HG03378 (cell line): ENCODE results near the gene ZDHHC14.
"Not testable (repeated sequence)": the region's sequence is repeated elsewhere in the genome, so short reads cannot be mapped to it uniquely, and the experiment has no call there.

ENCODE experiments used
- ATAC-seq: cut with Tn5 transposase; IDR thresholded peaks from one replicate; pipeline ENCODE4 v1.9.1; 2021; ENCODE audit warnings: mild to moderate bottlenecking, moderate library complexity; ENCODE audit not compliant: unreplicated experiment

Gene ZDHHC14

DNA sequence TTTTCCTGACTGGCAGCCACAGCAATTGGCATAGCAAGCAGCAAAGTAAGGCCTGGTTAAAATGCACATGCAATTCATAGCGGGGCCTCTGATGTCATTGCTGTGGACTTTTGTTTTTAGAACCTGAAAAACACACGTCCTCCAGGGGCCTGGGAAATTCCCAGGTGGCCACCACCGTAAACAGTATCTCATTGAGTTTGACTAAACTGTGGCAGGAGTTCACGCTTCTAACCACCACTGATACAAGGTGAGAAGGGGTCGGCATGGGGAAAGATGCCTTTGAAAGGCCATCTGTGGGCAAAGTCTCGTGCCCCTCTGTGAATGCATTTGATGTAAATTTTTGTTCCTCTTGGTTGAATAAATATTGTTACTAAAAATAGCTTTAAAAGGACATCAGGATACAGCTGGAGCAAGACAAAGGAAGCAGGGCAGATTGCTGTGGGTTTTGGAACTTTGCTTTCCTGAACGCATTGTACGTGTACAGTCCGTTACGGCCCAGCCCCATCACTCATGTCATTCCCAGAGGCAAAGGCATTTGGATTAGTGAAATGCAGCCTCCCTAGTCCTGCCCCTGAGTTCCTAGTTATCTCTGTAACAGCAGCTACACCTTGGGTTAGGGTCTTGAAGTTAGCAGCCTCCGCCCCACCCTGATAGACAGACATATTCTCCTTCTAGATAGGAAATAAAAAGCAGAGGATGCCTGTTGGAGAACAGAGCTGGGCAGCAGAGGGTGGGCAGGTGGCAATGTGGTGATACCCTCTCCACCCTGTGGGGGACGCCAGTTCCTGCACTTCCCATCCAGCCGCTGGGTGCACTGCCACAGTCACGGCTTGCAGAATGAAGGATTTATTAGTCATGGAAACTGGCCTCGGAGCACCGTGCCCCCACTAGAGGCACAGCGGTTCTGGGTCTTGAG, 80.3 kb downstream of the ZDHHC14 start:
- peak; percentile 53 for ATAC-seq

DNA sequence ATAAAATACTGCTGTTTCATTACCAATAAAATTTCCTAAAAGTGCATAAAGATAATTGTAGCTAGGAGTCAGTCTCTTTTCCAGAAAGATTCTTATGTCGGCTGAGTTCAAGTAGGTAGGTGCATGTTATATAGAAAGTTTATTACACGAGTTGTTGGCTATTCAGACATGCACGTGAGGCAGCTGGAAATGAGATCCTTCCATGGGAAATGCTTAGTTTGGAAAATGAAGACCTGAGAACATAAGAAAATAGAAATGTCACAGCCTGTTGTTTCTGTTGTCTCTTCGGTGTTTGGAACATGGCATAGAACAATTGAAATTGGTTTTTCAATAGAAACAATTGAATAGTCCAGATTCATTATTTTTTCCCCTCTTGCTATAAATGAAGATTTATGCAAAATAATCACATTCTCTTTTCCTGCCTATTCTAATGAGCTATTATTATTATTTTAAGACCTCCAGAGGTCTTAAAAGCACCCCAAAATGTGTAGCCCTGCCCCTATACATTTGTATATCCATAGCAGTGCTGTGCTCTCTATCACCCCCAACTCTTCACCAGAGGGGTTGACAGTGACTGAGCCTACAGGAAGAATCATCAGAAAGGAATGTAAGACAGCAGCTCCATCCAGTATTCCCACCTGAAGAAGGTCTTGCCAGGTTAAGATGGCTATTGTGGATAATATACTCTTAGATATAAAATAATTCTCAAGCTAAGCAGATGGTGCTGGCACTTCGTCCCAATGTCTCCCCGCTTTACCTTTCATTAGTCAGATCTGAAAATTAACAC, 82.2 kb downstream of the ZDHHC14 start:
- no peak for ATAC-seq

- ATAC-seq, result not testable (repeated sequence)
These were observed 82.7 kb downstream of the ZDHHC14 start for GRCh38 chr6:157463743-157464135.

DNA sequence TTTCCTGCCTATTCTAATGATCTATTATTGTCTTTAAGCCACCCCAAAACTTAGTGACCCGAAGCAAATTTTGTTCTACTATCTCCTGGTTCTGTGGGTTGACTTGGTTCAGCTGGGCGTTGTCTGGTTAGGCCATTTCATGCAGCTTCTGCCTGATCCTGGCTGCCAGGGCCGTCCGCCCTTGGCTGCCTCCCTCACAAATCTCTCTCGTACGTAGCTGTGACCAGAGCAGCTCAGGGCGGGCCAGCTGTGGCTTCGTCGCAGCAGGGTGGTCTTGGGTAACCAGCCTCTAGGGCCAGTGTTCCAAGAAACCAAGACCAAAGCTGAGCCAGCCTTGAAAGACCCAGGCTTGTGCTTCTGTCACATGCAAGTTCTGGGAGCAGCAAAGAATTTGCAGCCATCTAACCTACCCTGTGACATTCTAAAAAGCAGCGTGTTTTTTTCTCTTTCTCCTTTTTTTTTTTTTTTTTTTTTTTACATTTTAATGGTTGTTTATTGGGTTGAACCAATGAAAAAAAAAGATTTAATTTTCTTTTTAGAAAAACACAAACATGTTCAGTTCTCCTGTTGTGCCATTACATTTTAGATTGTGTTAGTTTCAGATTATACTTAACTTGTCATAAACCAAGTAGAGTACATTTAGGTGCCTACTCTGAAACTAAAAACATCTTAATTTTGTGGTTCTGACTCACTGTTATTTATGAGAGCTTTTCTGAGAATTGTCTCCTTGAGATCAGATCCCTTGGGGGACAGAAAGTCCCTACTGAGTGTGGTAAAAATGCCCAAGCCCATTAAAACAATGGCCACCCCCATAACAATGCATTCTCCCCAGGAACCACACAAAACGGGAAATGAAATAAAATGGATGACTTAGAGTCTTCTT, 83.9 kb downstream of the ZDHHC14 start:
- peak; percentile 70 for ATAC-seq

- ATAC-seq, result no peak
These were observed 85.3 kb downstream of the ZDHHC14 start for GRCh38 chr6:157466342-157466648.

DNA sequence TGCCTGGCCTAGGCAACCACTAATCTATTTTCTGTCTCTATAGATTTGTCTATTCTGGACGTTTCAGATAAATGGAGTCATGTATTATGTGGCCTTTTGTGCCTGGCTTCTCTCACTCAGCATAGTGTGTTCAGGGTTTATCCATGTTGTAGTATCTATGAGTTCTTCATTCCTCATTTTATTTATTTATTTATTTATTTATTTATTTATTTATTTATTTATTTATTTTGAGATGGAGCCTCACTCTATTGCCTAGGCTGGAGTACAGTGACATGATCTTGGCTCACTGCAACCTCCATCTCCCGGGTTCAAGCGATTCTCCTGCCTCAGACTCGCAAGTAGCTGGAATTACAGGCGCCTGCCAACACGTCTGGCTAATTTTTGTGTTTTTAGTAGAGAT, 86.3 kb downstream of the ZDHHC14 start:
- ATAC-seq, result not testable (repeated sequence)

- ATAC-seq, result no peak
These were observed 87.1 kb downstream of the ZDHHC14 start for GRCh38 chr6:157468054-157468453.

DNA sequence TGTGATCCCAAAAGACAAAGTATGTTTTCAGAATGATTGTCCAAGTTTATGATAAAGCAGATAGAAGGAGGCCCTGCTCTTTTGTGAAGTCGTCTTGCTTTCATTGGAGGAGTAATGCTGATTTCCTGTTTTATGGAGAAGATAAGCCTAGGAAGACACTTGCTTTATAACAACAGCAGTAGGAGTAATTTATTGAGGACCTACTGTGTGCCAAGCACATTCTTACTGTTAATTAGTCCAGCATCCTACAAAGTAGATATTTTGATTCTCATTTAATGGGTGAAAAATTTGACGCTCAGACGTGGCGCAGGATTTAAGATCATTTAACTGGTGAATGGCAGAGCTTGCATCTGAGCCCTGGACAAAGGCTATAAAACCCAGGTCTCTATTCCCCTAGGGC, 87.6 kb downstream of the ZDHHC14 start:
- ATAC-seq, result no peak

- ATAC-seq, result no peak
These were observed 88.4 kb downstream of the ZDHHC14 start for GRCh38 chr6:157469378-157469777.

GRCh38 chr6:157471077-157471686, 90.2 kb downstream of the ZDHHC14 start:
- no peak for ATAC-seq

- no peak for ATAC-seq
These were observed 91.1 kb downstream of the ZDHHC14 start for GRCh38 chr6:157471895-157472686.

DNA sequence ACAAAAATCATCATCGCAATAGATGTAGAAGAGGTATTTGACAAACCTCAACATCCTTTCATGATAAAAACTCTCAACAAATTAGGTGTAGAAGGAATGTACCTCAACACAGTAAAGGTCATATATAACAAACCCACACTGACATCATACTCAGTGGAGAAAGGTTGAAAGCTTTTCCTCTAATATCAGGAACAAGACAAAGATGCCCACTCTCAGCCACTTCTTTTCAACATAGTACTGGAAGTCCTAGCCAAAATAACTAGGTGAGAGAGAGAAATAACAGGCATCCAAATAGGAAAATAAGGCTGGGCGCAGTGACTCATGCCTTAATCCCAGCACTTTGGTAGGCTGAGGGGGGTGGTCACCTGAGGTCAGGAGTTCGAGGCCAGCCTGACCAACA, 95.8 kb downstream of the ZDHHC14 start:
- ATAC-seq, result no peak

DNA sequence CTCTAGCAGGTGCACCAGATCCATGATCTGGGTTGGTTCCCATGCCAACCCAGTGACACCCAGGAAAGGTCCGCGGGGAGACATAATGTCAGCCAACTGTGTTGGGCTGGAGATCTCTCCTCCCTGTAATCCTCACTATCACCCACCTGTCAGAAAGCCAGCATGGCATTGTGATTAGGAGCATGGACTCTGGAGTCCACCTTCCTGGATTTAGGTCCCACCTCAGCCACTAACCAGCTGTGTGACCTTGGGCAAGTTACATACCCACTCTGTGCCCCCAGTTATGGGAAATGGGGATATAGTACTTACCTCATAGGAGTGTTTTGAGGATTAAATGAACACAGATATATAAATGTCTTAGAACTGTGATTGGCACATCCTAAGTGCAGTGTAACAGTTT, 97.9 kb downstream of the ZDHHC14 start:
- no peak for ATAC-seq

DNA sequence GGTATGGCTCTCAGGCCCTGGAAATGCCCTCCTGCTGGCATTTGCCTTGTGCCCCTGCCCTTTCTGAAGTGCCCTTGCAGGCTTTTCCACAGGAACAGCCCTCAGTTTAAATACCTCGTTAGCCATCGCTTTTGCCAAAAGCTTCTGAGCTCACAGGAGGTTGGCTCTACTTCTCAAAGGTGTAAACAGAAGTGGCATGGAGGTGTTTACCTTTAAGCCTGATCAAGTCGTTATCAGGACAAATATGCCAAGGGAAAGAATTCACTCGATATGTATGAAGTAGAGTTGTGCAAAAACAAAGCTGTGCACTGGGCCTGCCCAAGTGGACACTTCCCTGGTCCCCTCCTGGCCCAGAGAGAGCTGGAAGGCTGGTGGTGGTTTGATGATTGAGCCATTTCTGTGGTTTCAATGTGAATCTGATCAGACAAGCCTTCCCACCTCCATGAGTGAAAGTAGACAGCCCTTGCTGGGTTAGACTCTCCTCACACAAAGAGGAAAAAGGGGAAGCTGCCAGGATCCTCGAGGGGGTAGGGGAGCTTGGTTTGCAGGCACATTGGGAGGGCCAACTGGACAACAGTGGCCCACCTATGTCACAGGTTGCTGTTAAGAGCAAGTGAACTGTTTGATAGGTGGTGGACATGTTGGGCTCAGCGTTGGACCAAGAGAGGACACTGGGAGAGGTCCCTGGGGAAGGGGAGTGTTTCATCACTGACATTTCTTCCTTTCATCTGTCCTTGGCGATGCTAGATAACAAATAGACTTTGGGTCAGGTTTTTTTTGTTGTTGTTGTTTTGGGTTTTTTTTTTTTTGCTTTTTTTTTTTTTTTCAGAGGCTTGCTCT, 98.7 kb downstream of the ZDHHC14 start:
- no peak for ATAC-seq

- ATAC-seq, result no peak
These were observed 100.3 kb downstream of the ZDHHC14 start for GRCh38 chr6:157481189-157481864.

DNA sequence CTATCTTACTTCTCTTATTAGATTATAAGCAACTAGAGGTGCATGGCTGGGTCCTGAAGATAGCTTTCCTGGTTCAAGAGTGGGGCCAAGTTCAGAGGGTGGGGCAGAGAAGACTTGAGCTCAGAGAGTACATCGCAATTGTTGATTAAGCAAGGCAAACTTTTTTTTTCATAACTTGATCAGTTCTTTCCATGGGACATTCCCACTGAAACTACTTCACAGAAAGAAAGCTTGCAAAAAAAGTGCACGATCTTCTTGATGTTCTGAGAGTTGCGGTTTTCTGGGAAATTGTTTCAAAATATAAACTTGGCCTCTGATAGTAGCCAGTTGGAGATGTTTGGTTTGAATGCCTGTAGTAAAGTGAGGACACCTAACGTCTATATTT, 100.9 kb downstream of the ZDHHC14 start:
- no peak for ATAC-seq

DNA sequence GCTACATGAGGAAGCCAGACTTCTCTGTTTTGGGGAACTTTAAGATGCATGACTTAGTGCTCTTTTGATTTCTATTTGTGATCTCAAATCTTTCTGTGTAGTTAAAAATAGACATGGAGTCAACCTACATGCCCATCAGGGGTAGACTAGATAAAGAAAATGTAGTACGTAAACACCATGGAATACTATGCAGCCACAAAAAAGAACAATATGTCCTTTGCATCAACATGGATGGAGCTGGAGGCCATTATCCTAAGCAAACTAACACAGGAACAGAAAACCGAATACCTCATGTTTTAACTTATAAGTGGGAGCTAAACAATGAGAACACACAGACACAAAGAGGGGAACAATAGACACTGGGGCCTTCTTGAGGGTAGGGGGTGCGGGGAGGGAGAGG, 102.8 kb downstream of the ZDHHC14 start:
- ATAC-seq, result no peak

DNA sequence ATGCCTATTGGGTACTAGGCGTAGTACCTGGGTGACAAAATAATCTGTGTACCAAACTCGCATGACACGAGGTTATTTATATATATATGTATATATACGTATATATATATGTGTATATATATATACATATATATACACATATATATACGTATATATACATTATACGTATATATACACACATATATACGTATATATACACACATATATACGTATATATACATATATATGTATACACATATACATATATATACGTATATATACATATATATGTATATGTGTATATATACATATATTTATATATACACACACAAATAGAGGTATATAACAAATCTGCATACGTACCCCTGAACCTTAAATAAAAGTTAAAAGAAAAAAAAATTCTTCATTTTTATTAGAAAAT, 103.2 kb downstream of the ZDHHC14 start:
- no peak for ATAC-seq

DNA sequence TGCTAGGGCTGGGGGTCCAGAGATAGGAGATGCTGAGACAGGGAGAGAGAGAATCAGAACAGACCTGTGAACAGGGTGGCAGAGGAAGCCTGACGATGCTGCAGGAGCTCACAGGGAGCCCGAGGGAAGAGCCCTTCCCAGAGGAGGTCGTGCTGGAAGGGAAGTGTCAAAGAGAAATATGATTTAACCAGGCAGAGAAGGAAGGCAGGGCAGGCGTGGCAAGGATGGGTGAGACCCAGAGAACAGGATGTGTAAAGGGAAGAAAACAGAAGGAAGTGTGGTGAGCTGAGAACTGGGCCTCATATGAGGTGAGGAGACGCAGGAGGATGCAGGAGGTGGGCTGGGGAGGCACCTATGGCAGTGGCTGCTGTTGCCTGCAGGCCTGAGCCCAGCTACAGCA, 105.6 kb downstream of the ZDHHC14 start:
- ATAC-seq, result no peak
